Gastrocnemius medialis (tissue), 4 donors: ENCODE data around the gene OTOP2.

Experiments used
- POLR2A ChIP-seq, 2 donors: fragments of 450-650 bp; IDR thresholded peaks; one replicate each; pipeline ENCODE4 v1.6.1; 2017; ENCODE audit warnings: antibody characterized with exemption in 2 of 2, mild to moderate bottlenecking in 2 of 2, moderate library complexity in 2 of 2
- TF ChIP-seq, protein P1 (sequence below), 5 experiments: fragments of 450-650 bp in 3 of 5; fragments of 200-600 bp in 2 of 5; sonication (generic) in 2 of 5; IDR thresholded peaks in 4 of 5; conservative IDR thresholded peaks in 1 of 5; 1 replicate in 4 of 5; 2 replicates in 1 of 5; pipeline ENCODE4 v1.5.1; 2016 to 2019; ENCODE audit warnings: antibody characterized with exemption in 5 of 5, mild to moderate bottlenecking in 3 of 5, moderate library complexity in 3 of 5

DNA sequence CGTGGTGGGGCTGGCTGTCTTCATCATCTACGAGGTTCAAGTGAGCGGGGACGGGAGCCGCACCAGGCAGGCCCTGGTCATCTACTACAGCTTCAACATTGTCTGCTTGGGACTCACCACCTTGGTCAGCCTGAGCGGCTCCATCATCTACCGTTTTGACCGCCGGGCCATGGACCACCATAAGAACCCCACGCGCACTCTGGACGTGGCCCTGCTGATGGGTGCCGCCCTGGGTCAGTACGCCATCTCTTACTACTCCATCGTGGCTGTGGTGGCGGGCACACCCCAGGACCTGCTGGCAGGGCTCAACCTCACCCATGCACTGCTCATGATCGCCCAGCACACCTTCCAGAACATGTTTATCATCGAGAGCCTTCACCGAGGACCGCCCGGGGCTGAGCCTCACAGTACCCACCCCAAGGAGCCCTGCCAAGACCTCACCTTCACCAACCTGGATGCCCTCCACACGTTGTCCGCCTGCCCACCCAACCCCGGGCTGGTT, 6.5 kb downstream of the OTOP2 start:
- TF ChIP-seq, protein P1, sequence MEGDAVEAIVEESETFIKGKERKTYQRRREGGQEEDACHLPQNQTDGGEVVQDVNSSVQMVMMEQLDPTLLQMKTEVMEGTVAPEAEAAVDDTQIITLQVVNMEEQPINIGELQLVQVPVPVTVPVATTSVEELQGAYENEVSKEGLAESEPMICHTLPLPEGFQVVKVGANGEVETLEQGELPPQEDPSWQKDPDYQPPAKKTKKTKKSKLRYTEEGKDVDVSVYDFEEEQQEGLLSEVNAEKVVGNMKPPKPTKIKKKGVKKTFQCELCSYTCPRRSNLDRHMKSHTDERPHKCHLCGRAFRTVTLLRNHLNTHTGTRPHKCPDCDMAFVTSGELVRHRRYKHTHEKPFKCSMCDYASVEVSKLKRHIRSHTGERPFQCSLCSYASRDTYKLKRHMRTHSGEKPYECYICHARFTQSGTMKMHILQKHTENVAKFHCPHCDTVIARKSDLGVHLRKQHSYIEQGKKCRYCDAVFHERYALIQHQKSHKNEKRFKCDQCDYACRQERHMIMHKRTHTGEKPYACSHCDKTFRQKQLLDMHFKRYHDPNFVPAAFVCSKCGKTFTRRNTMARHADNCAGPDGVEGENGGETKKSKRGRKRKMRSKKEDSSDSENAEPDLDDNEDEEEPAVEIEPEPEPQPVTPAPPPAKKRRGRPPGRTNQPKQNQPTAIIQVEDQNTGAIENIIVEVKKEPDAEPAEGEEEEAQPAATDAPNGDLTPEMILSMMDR (IDR thresholded peaks at IDR 0.05 in 4 of 5, conservative IDR thresholded peaks at IDR 0.05 in 1 of 5): no peak
- no peak for TF ChIP-seq POLR2A (IDR thresholded peaks at IDR 0.05)
